Thoracic aorta (tissue), 2 donors: Measurements from ENCODE around the gene NOTUM. TPM values are rescaled to one million over a fixed set of nuclear protein-coding genes. Genes with fewer than 3 reads are reported as not detected.

Source experiments
- ATAC-seq: fragments of 150-250 bp; one replicate; pipeline ENCODE4 v1.8.0; 2017; ENCODE audit warnings: low read depth; ENCODE audit not compliant: insufficient number of reproducible peaks, low FRiP score
- DNase-seq: peaks from one replicate; pipeline ENCODE4 v3.0.0-alpha.2; 2020; ENCODE audit warnings: low spot score
- H3K27ac ChIP-seq, 2 donors: fragments of 200-600 bp; sonication (generic); 1 replicate in 1 of 2; 2 replicates in 1 of 2; pipeline ENCODE4 v1.5.1; 2016; ENCODE audit warnings: mild to moderate bottlenecking in 2 of 2, moderate library complexity in 2 of 2
- H3K27me3 ChIP-seq: fragments of 200-600 bp; sonication (generic); replicated peaks from 2 replicates; pipeline ENCODE4 v1.6.0; 2016; ENCODE audit warnings: mild to moderate bottlenecking; ENCODE audit not compliant: insufficient read depth
- H3K36me3 ChIP-seq: fragments of 200-600 bp; sonication (generic); one replicate; pipeline ENCODE4 v1.5.1; 2016
- H3K4me1 ChIP-seq, 2 donors: fragments of 200-600 bp; sonication (generic); 1 replicate in 1 of 2; 2 replicates in 1 of 2; pipeline versions ENCODE4 v1.5.1 to v1.6.0; 2016; ENCODE audit warnings: low read depth in 2 of 2, mild to moderate bottlenecking in 1 of 2; ENCODE audit not compliant: control insufficient read depth in 1 of 2
- H3K4me3 ChIP-seq: fragments of 200-600 bp; sonication (generic); 2 replicates; pipeline ENCODE4 v1.5.1; 2016; ENCODE audit warnings: mild to moderate bottlenecking
- H3K9me3 ChIP-seq: fragments of 200-600 bp; sonication (generic); 2 replicates; pipeline ENCODE4 v1.5.1; 2016
- CTCF ChIP-seq: fragments of 200-600 bp; sonication (generic); IDR thresholded peaks from one replicate; pipeline ENCODE4 v1.5.1; 2019; ENCODE audit warnings: antibody characterized with exemption
- total RNA-seq, 2 donors: library from RNA; depleted of rRNA; stranded (reverse); fragments of >200 nt; gene quantifications; one replicate each; pipeline versions ENCODE4 v1.1.0 to v1.2.3, GENCODE V29; 2016

NOTUM gene
- not detected for total RNA-seq

- no peak for ATAC-seq
These were observed at the start of gene NOTUM for GRCh38 chr17:81961087-81961511. Gene NOTUM (minus strand): TSS chr17:81961187. CDS start chr17:81960909, 278 bp downstream.

GRCh38 chr17:82009413-82009812, 48.4 kb upstream of the NOTUM start:
- peaks cover 17 to 60% of the 10 kb centered on the region in 2 donors for H3K4me1 ChIP-seq
- DNase-seq (no peak), ATAC-seq (no peak)
- no peak for TF ChIP-seq CTCF
- H3K4me3 ChIP-seq = no peak overlapping the region
- no peaks in the 10 kb centered on the region for H3K9me3 ChIP-seq
- no peaks in the 10 kb centered on the region for H3K36me3 ChIP-seq
- H3K27me3 ChIP-seq = no peaks in the 10 kb centered on the region
- H3K27ac ChIP-seq = no peak overlapping the region

More at GRCh38 chr17:81961087-81961511, at the start of gene NOTUM:
- no peak for DNase-seq
- H3K9me3 ChIP-seq = no peaks in the 10 kb centered on the region
- H3K36me3 ChIP-seq = no peaks in the 10 kb centered on the region
- H3K27me3 ChIP-seq = peaks cover 17% of the 10 kb centered on the region
- peak within 1 kb of the TSS; percentile 69 for H3K4me3 ChIP-seq
- no peak within 1 kb of the TSS for H3K27ac ChIP-seq
- peaks cover 5 to 20% of the 10 kb centered on the region in 2 donors for H3K4me1 ChIP-seq
- no peak for TF ChIP-seq CTCF

GRCh38 chr17:82008941-82009405, 48.0 kb upstream of the NOTUM start:
- no peaks in the 10 kb centered on the region for H3K36me3 ChIP-seq
- TF ChIP-seq CTCF = no peak
- DNase-seq = no peak
- no peak overlapping the region for H3K4me3 ChIP-seq
- H3K27me3 ChIP-seq = no peaks in the 10 kb centered on the region
- no peak overlapping the region for H3K27ac ChIP-seq
- H3K4me1 ChIP-seq = peaks cover 22 to 64% of the 10 kb centered on the region in 2 donors
- no peak for ATAC-seq
- no peaks in the 10 kb centered on the region for H3K9me3 ChIP-seq

- ATAC-seq = no peak
- no peak for TF ChIP-seq CTCF
- H3K4me1 ChIP-seq = peaks cover 23 to 62% of the 10 kb centered on the region in 2 donors
- DNase-seq = no peak
- H3K27ac ChIP-seq = no peak overlapping the region
- no peaks in the 10 kb centered on the region for H3K27me3 ChIP-seq
- H3K4me3 ChIP-seq = no peak overlapping the region
- no peaks in the 10 kb centered on the region for H3K9me3 ChIP-seq
- no peaks in the 10 kb centered on the region for H3K36me3 ChIP-seq
These were observed 47.4 kb upstream of the NOTUM start for GRCh38 chr17:82008258-82008940.

- Histone ChIP-seq H3K27me3 (no peaks in the 10 kb centered on the region), H3K4me1 (peaks cover 29 to 62% of the 10 kb centered on the region in 2 donors), H3K27ac (peak overlapping the region in 1 of 2 donors; percentile 50), H3K9me3 (no peaks in the 10 kb centered on the region), H3K4me3 (no peak overlapping the region), H3K36me3 (no peaks in the 10 kb centered on the region)
- DNase-seq (no peak), ATAC-seq (no peak)
- TF ChIP-seq CTCF = peak; percentile 22
These were observed 46.7 kb upstream of the NOTUM start for GRCh38 chr17:82007495-82008257.
